KMS-11 (cell line): Measurements from ENCODE around the gene RIN1.

ENCODE experiments used
- H2AFZ ChIP-seq: fragments of 200-600 bp; sonication (generic); 2 replicates; pipeline ENCODE4 v1.6.1; 2016; ENCODE audit warnings: antibody characterized with exemption, mixed run types, low read depth
- H3K27ac ChIP-seq: fragments of 200-600 bp; sonication (generic); 2 replicates; pipeline ENCODE4 v1.6.1; 2016; ENCODE audit warnings: mild to moderate bottlenecking, mixed run types
- H3K27me3 ChIP-seq: fragments of 200-600 bp; sonication (generic); 2 replicates; pipeline ENCODE4 v1.6.1; 2017; ENCODE audit warnings: mild to moderate bottlenecking, low read depth, mixed run types, moderate library complexity; ENCODE audit not compliant: insufficient read depth
- H3K36me3 ChIP-seq: fragments of 200-600 bp; sonication (generic); 2 replicates; pipeline ENCODE4 v1.6.1; 2017; ENCODE audit warnings: mild to moderate bottlenecking, mixed run types; ENCODE audit not compliant: insufficient read depth
- H3K4me1 ChIP-seq: fragments of 200-600 bp; sonication (generic); 2 replicates; pipeline ENCODE4 v1.6.1; 2016; ENCODE audit warnings: mild to moderate bottlenecking, low read depth, mixed run types; ENCODE audit not compliant: poor library complexity, severe bottlenecking
- H3K4me2 ChIP-seq: fragments of 200-600 bp; sonication (generic); 2 replicates; pipeline ENCODE4 v1.7.0; 2016; ENCODE audit warnings: mild to moderate bottlenecking, mixed run types
- H3K4me3 ChIP-seq: fragments of 200-600 bp; sonication (generic); IDR thresholded peaks from 2 replicates; pipeline ENCODE4 v1.6.1; 2017; ENCODE audit warnings: low read depth, low read length, mixed read lengths; ENCODE audit not compliant: insufficient read depth
- H3K79me2 ChIP-seq: fragments of 200-600 bp; sonication (generic); 2 replicates; pipeline ENCODE4 v1.6.1; 2016; ENCODE audit warnings: low read depth, mixed run types; ENCODE audit not compliant: insufficient read depth
- H3K9ac ChIP-seq: fragments of 200-600 bp; sonication (generic); 2 replicates; pipeline ENCODE4 v1.6.1; 2016; ENCODE audit warnings: mild to moderate bottlenecking, mixed run types
- H4K20me1 ChIP-seq: fragments of 200-600 bp; sonication (generic); 2 replicates; pipeline ENCODE4 v1.6.1; 2016; ENCODE audit warnings: mild to moderate bottlenecking, mixed run types; ENCODE audit not compliant: insufficient read depth
- CTCF ChIP-seq: fragments of 200-600 bp; sonication (generic); conservative IDR thresholded peaks from 2 replicates; pipeline ENCODE4 v1.6.1; 2017; ENCODE audit warnings: low read depth, mild to moderate bottlenecking, antibody characterized with exemption, low read length, moderate library complexity, mixed read lengths

The RIN1 gene

GRCh38 chr11:66333896-66334604, 2.2 kb downstream of the RIN1 start:
- Histone ChIP-seq H3K4me3 (no peak overlapping the region), H3K27ac (no peak overlapping the region), H4K20me1 (no peaks in the 10 kb centered on the region), H3K27me3 (peaks cover 25% of the 10 kb centered on the region; the same call in 1 of the 2 replicates), H3K4me2 (no peak overlapping the region), H3K36me3 (no peaks in the 10 kb centered on the region), H3K4me1 (peaks cover 6% of the 10 kb centered on the region), H3K79me2 (no peaks in the 10 kb centered on the region), H3K9ac (no peak overlapping the region), H2AFZ (no peak overlapping the region)
- TF ChIP-seq CTCF: no peak

DNA sequence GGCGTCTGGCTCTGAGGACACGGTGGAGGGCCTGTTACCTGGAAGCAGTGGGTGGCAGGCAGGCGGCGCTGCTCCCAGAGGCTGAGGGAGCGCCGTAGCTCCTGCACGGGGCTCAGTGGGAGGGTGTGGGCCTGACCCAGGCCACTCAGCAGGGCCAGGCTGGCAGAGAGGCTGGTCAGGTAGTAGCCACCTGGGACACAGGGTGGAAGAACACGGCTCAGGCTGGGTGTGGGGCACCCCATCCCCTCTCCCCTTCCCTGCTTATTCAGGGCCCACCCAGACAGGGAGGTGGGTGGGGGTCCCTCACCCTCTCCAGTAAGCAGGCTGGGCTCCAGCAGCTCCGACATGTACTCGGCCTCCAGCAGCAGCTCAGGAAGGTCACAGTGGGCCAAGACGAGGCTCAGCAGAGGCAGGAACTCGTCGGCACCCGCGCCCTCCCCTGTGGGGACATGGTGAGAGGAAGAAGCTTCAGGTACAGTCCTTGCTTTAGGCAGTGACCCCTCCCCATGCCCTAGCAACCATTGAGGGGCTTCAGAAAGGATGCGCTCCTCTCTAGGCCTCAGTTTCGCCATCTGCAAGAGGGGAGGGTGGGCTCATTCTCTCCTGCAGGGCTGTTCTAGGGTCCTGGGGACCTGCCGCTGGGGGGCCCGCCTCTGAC, 2.9 kb downstream of the RIN1 start:
- no peak for TF ChIP-seq CTCF
- Histone ChIP-seq H3K27ac (no peak overlapping the region), H3K4me3 (no peak overlapping the region), H3K36me3 (no peaks in the 10 kb centered on the region), H2AFZ (no peak overlapping the region), H3K4me2 (no peak overlapping the region), H3K79me2 (no peaks in the 10 kb centered on the region), H3K4me1 (peaks cover 10% of the 10 kb centered on the region), H3K27me3 (peaks cover 25% of the 10 kb centered on the region; the same call in 1 of the 2 replicates), H3K9ac (no peak overlapping the region), H4K20me1 (no peaks in the 10 kb centered on the region)

GRCh38 chr11:66332371-66333219, 3.6 kb downstream of the RIN1 start:
- no peaks in the 10 kb centered on the region for H3K79me2 ChIP-seq
- H3K27ac ChIP-seq: no peak overlapping the region
- H3K36me3 ChIP-seq: no peaks in the 10 kb centered on the region
- no peak overlapping the region for H3K9ac ChIP-seq
- H3K4me2 ChIP-seq: no peak overlapping the region
- no peak for TF ChIP-seq CTCF
- no peak overlapping the region for H3K4me3 ChIP-seq
- peaks cover 25% of the 10 kb centered on the region; the same call in 1 of the 2 replicates for H3K27me3 ChIP-seq
- no peak overlapping the region for H2AFZ ChIP-seq
- no peaks in the 10 kb centered on the region for H4K20me1 ChIP-seq
- H3K4me1 ChIP-seq: peaks cover 17% of the 10 kb centered on the region

DNA sequence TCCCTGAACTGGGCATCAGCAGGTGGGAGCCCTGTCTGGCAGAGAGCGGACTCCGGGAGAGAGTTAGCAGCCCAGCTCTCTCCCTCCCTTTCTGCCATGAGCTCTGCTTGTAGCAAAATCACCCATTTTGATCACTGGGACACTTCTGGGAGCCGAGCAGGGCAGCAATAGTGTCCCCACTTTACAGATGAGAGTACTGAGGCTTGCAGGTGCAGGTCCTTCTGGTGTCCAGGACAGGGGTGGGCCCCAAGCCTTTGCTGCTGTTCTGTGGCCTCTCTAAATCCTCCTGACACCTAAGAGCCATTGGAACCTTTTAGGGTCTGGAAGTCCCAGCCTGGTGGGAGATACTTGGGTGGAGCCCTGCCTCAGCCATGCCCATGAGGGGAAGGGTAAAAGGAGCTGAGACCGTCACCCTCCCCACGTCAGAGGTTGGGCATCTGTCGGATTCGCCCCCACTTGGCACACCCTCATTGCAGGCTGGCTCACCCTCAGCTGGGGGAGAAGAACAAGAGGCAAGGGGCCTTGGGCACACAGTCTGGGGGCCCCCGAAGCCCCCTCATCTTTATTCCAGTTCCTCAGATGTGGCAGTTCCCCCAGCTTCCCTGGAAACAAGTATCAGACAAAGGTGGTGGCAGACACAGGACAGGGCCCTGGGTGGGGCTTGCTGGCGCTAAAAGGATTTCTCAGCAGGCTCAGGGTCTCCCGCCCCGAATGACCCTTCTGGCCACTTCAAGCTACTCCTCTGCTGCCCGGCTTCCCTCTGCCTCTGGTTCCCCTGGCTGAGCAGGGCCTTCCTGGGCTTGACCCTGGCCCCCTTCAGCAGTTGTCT, 4.5 kb downstream of the RIN1 start:
- Histone ChIP-seq H3K27ac (no peak overlapping the region), H4K20me1 (no peaks in the 10 kb centered on the region), H3K36me3 (no peaks in the 10 kb centered on the region), H2AFZ (no peak overlapping the region), H3K4me3 (no peak overlapping the region), H3K4me2 (no peak overlapping the region), H3K27me3 (peaks cover 25% of the 10 kb centered on the region; the same call in 1 of the 2 replicates), H3K9ac (no peak overlapping the region), H3K79me2 (no peaks in the 10 kb centered on the region), H3K4me1 (peaks cover 17% of the 10 kb centered on the region)
- no peak for TF ChIP-seq CTCF
